Naive thymus-derived CD4-positive, alpha-beta T cell (primary cell): ENCODE results near the gene STAT1. TPM values are rescaled to one million over a fixed set of nuclear protein-coding genes. Genes with fewer than 3 reads are reported as not detected.
A peak's percentile ranks its signal among the peaks of the same experiment; 100 is the strongest.

Source experiments
- ATAC-seq: fragments of 150-1000 bp; cut with Tn5 transposase; 2 replicates; pipeline ENCODE4 v1.10.0; 2021; ENCODE audit warnings: mild to moderate bottlenecking, moderate library complexity
- CTCF ChIA-PET: fragments of 350-600 bp; sonication (Branson Sonifier 250); formaldehyde crosslinking; loops from one replicate; lab custom pipeline; 2021; ENCODE audit warnings: antibody characterized with exemption; lab: Charles Lee
- POLR2A ChIA-PET: fragments of 350-600 bp; sonication (Branson Sonifier 250); formaldehyde crosslinking; loops from one replicate; lab custom pipeline; 2021; ENCODE audit warnings: antibody characterized with exemption, inconsistent platforms; lab: Charles Lee
- DNase-seq, 9 donors: peaks; one replicate each; pipeline versions ENCODE4 v3.0.0 to v3.0.0-alpha.2; 2020 to 2022; ENCODE audit warnings: mixed read lengths in 1 of 9
- H3K27ac ChIP-seq: one replicate; pipeline ENCODE4 v1.7.0; 2013; ENCODE audit warnings: mild to moderate bottlenecking, low read depth, low read length, moderate library complexity
- H3K27me3 ChIP-seq, 2 donors: one replicate each; pipeline ENCODE4 v1.7.0; 2013; ENCODE audit warnings: low read length in 2 of 2, mild to moderate bottlenecking in 2 of 2, moderate library complexity in 2 of 2; ENCODE audit not compliant: control insufficient read depth in 2 of 2, insufficient read depth in 2 of 2
- H3K36me3 ChIP-seq, 3 experiments: 1 replicate in 2 of 3; 2 replicates in 1 of 3; pipeline ENCODE4 v1.7.0; 2013; ENCODE audit warnings: low read length in 3 of 3, mild to moderate bottlenecking in 3 of 3, moderate library complexity in 1 of 3; ENCODE audit not compliant: insufficient read depth in 3 of 3, control insufficient read depth in 2 of 3
- H3K4me1 ChIP-seq, 2 donors: one replicate each; pipeline ENCODE4 v1.7.0; 2013; ENCODE audit warnings: low read length in 2 of 2, mild to moderate bottlenecking in 2 of 2, moderate library complexity in 1 of 2; ENCODE audit not compliant: control insufficient read depth in 2 of 2, insufficient read depth in 2 of 2
- H3K4me3 ChIP-seq: 2 replicates; pipeline ENCODE4 v1.7.0; 2013; ENCODE audit warnings: mild to moderate bottlenecking, low read length
- H3K9me3 ChIP-seq, 3 experiments: 1 replicate in 2 of 3; 2 replicates in 1 of 3; pipeline ENCODE4 v1.7.0; 2013; ENCODE audit warnings: low read length in 3 of 3; ENCODE audit not compliant: control insufficient read depth in 2 of 3
- H3K27ac Mint-ChIP-seq, 9 donors: one replicate each; pipeline ENCODE4 v1.8.0; 2020 to 2022; ENCODE audit warnings: mixed read lengths in 9 of 9, mild to moderate bottlenecking in 8 of 9, moderate library complexity in 5 of 9, inconsistent platforms in 2 of 9
- H3K27me3 Mint-ChIP-seq, 5 donors: one replicate each; pipeline ENCODE4 v1.8.0; 2021 to 2022; ENCODE audit warnings: mixed read lengths in 5 of 5, mild to moderate bottlenecking in 1 of 5
- H3K36me3 Mint-ChIP-seq, 5 donors: one replicate each; pipeline ENCODE4 v1.8.0; 2020 to 2022; ENCODE audit warnings: mixed read lengths in 5 of 5, mild to moderate bottlenecking in 3 of 5, inconsistent platforms in 1 of 5
- H3K4me1 Mint-ChIP-seq, 7 donors: one replicate each; pipeline ENCODE4 v1.8.0; 2020 to 2022; ENCODE audit warnings: mixed read lengths in 7 of 7, mild to moderate bottlenecking in 3 of 7, inconsistent platforms in 1 of 7
- H3K4me3 Mint-ChIP-seq, 10 donors: one replicate each; pipeline ENCODE4 v1.8.0; 2020 to 2022; ENCODE audit warnings: mild to moderate bottlenecking in 10 of 10, mixed read lengths in 10 of 10, moderate library complexity in 6 of 10, inconsistent platforms in 2 of 10
- H3K9me3 Mint-ChIP-seq, 11 donors: one replicate each; pipeline ENCODE4 v1.8.0; 2020 to 2022; ENCODE audit warnings: mixed read lengths in 11 of 11, mild to moderate bottlenecking in 4 of 11, inconsistent platforms in 1 of 11, moderate library complexity in 1 of 11
- intact Hi-C, 2 donors: fragments of 100-400 bp; cut with micrococcal nuclease; formaldehyde crosslinking; loops; one replicate each; pipeline ENCODE4 v1.15.1; 2023
- polyA plus RNA-seq, 2 donors: library from polyadenylated mRNA; unstranded; fragments of 300-500 nt; fragmentation: Illumina TruSeq; gene quantifications; one replicate each; pipeline ENCODE4 v1.2.3, GENCODE V29; 2021
- total RNA-seq, 6 experiments: library from RNA in 5 of 6; stranded (reverse) in 5 of 6; gene quantifications; 1 replicate in 5 of 6; 2 replicates in 1 of 6; pipeline ENCODE4 v1.2.3 and lab custom pipeline; 2021 to 2026

The STAT1 gene
- total and polyA plus RNA-seq, 7 experiments from 2014 or later: 74.1 to 1,177 (median 92.2) TPM

DNA sequence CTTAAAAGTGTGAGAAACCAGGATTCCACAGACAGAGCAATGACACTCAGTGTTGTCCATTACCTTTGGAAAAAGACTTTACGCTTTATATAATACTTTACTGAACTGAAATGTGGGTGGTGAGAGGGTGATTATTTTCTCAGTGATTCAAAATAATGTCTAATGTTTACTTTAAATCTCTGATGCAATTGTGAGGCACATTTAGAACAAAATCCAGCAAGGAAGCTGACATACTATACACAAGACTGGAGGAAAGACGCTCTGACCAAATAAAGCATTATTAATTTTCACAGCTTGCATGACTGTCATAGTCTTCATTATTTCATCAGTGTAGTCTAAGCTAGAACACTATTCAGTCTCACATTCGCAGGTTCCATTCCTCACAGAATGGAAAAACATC, 34.1 kb upstream of the STAT1 start:
- POLR2A ChIA-PET: interaction anchor here (0.6 to 1.3 kb wide), 4 partner anchors 12 to 1749 kb away, joined by 3 read pairs; no protein-coding TSS in a partner anchor
- no peaks in the 10 kb centered on the region for H3K9me3 ChIP-seq
- ATAC-seq: no peak
- no peaks in the 10 kb centered on the region for H3K27me3 ChIP-seq
- intact Hi-C loops: no loop called here
- CTCF ChIA-PET: interaction anchor here (0.7 to 10.8 kb wide), 3 partner anchors 9 to 107 kb away, joined by 3 to 488 read pairs (median 3); partner anchors contain the start of gene STAT4
- peaks cover 0 to 5% (median 3%) of the 10 kb centered on the region in 7 donors for H3K4me1 Mint-ChIP-seq
- peak overlapping the region in 3 of 9 donors; percentile 29 to 58 (median 31) for H3K27ac Mint-ChIP-seq
- H3K4me3 ChIP-seq: no peak overlapping the region
- peaks cover 0 to 50% (median 23%) of the 10 kb centered on the region in 5 donors for H3K36me3 Mint-ChIP-seq
- peaks cover 14 to 16% of the 10 kb centered on the region in 2 donors for H3K4me1 ChIP-seq
- H3K9me3 Mint-ChIP-seq: peaks cover 0 to 5% (median 0%) of the 10 kb centered on the region in 11 donors
- H3K27ac ChIP-seq: no peak overlapping the region
- peaks cover 0 to 3% (median 0%) of the 10 kb centered on the region in 3 experiments for H3K36me3 ChIP-seq
- no peak overlapping the region for H3K4me3 Mint-ChIP-seq
- no peak for DNase-seq
- no peaks in the 10 kb centered on the region for H3K27me3 Mint-ChIP-seq

DNA sequence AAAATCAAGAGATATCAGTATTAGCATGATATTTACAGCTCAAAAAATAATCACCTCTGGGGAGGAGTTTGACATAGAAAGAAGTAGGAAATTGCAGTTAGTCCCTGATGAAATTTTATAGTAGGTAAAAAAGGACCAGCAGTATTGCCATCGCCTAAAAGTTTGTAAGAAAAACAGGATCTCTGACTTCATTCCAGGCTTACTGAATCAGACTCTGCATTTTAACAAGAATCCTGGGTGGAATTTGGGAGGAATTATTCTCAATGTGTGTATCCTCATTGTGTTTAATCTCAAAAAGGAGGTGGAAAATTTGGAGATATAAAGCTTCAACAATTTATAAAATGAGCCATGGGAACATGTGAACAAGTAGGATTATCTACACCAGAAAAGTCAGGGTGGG, 31.2 kb upstream of the STAT1 start:
- H3K36me3 ChIP-seq: no peaks in the 10 kb centered on the region
- H3K27me3 Mint-ChIP-seq: no peaks in the 10 kb centered on the region
- DNase-seq (no peak), ATAC-seq (no peak)
- H3K27ac ChIP-seq: no peak overlapping the region
- no peaks in the 10 kb centered on the region for H3K9me3 ChIP-seq
- H3K4me1 ChIP-seq: peaks cover 0 to 6% of the 10 kb centered on the region in 2 donors
- peaks cover 0 to 5% (median 0%) of the 10 kb centered on the region in 11 donors for H3K9me3 Mint-ChIP-seq
- ChIA-PET POLR2A (no interaction called here), CTCF (interaction anchor here (2.7 kb wide), 1 partner anchor 111 kb away, joined by 7 read pairs; no protein-coding TSS in a partner anchor)
- no peak overlapping the region for H3K27ac Mint-ChIP-seq
- peaks cover 0 to 12% (median 6%) of the 10 kb centered on the region in 7 donors for H3K4me1 Mint-ChIP-seq
- H3K4me3 ChIP-seq: no peak overlapping the region
- intact Hi-C loops: no loop called here
- no peaks in the 10 kb centered on the region for H3K27me3 ChIP-seq
- no peak overlapping the region for H3K4me3 Mint-ChIP-seq
- H3K36me3 Mint-ChIP-seq: peaks cover 0 to 60% (median 24%) of the 10 kb centered on the region in 5 donors

DNA sequence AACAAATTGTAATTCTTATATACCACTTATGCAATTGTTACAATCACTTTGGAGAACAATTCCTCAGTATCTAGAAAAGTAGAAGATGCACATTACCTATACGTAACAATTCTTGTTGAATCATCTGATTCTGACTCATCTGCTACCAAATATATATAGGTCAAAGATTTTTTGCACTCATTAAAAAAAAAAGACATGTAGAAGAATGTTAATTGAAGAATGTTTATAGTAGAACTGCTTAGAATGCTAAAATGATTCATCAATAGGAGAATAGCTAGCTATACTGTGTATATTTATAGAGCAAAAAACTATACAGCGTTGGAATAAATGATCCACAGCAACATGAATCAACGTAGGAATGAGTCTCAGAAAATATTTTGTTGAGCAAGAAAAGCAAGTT, 29.5 kb upstream of the STAT1 start:
- DNase-seq: no peak
- Histone ChIP-seq H3K4me1 (peaks cover 0 to 14% of the 10 kb centered on the region in 2 donors), H3K9me3 (no peaks in the 10 kb centered on the region), H3K4me3 (no peak overlapping the region), H3K36me3 (peaks cover 0 to 15% (median 4%) of the 10 kb centered on the region in 3 experiments), H3K27me3 (no peaks in the 10 kb centered on the region), H3K27ac (no peak overlapping the region)
- Mint-ChIP-seq H3K27me3 (no peaks in the 10 kb centered on the region), H3K9me3 (peaks cover 0 to 5% (median 0%) of the 10 kb centered on the region in 11 donors), H3K4me3 (no peak overlapping the region), H3K4me1 (peaks cover 4 to 28% (median 6%) of the 10 kb centered on the region in 7 donors), H3K27ac (no peak overlapping the region), H3K36me3 (peaks cover 0 to 65% (median 26%) of the 10 kb centered on the region in 5 donors)
- ChIA-PET POLR2A (interaction anchor here (0.7 kb wide), 2 partner anchors 16 to 611 kb away, joined by 3 read pairs; no protein-coding TSS in a partner anchor), CTCF (interaction anchor here (0.9 to 2.7 kb wide), 2 partner anchors 112 to 193 kb away, joined by 3 to 7 read pairs; no protein-coding TSS in a partner anchor)
- no peak for ATAC-seq
- intact Hi-C loops: no loop called here

DNA sequence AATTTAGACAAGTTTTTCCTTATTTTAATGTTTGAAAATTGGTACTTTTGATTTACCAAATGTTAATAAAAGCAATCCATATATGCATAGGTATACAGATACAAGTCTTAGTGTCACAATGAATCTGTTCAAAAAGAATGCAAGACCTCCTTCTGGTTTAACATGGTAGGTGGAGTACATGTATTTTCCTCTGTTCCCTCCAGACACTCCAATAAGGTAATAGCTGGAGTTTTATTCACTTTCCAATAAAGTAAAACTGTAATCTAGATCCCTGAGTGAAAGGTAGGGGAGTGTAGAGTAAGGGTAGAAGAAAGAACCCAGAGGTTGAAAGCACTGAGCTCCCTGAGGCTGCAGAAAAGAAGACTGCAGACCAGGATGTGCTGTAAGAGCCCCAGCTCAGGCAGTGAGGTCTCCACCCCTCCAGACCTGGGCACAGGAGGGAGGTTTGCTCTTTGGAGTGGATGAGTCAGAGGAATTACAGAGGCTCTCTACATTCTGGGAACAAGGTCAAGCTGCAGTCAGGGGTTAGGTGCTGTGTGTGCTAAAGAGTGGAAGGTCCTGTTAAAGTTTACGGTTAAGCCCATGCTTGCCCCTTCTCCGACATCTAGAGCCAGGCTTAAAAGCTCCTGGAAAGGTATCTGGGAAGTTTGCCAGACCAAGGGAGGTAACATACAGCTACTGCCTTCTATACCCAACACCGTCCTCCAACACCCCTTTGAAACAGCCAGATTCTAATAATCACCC, 27.6 kb upstream of the STAT1 start:
- no peaks in the 10 kb centered on the region for H3K27me3 Mint-ChIP-seq
- ChIA-PET CTCF (interaction anchor here (5.0 kb wide), 1 partner anchor 114 kb away, joined by 19 read pairs; no protein-coding TSS in a partner anchor), POLR2A (interaction anchor here (1.1 to 1.8 kb wide), 2 partner anchors 10 to 114 kb away, joined by 3 to 6 read pairs; no protein-coding TSS in a partner anchor)
- no peak for ATAC-seq
- H3K9me3 Mint-ChIP-seq: peaks cover 0 to 5% (median 0%) of the 10 kb centered on the region in 11 donors
- peak overlapping the region in 1 of 10 donors; percentile 0 for H3K4me3 Mint-ChIP-seq
- no peaks in the 10 kb centered on the region for H3K27me3 ChIP-seq
- peaks cover 0 to 26% of the 10 kb centered on the region in 2 donors for H3K4me1 ChIP-seq
- H3K4me1 Mint-ChIP-seq: peaks cover 7 to 41% (median 13%) of the 10 kb centered on the region in 7 donors
- peak overlapping the region in 8 of 9 donors; percentile 5 to 65 (median 40) for H3K27ac Mint-ChIP-seq
- no peaks in the 10 kb centered on the region for H3K9me3 ChIP-seq
- H3K4me3 ChIP-seq: no peak overlapping the region
- H3K27ac ChIP-seq: no peak overlapping the region
- DNase-seq: no peak
- peaks cover 0 to 34% (median 4%) of the 10 kb centered on the region in 3 experiments for H3K36me3 ChIP-seq
- H3K36me3 Mint-ChIP-seq: peaks cover 0 to 68% (median 36%) of the 10 kb centered on the region in 5 donors
- intact Hi-C loops: no loop called here

DNA sequence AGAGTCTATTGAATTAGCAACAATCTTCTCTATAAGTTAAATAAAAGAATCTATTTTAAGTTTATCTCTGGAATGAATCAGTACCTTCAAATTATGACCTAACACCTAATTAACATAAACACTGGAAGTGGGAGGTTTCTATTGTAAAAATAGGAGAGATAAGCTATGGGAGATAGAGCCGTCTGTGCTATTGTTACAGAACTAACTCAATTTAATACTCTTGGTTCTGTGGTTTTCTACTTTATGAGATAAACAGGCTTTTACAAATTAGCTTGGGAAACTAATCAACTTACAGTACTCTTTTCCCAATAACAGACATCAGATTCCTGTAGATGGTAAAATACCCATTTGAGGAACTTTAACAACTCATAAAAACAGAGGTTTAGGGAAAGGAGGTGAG, 25.6 kb upstream of the STAT1 start:
- DNase-seq (no peak), ATAC-seq (no peak)
- peaks cover 4 to 53% (median 18%) of the 10 kb centered on the region in 3 experiments for H3K36me3 ChIP-seq
- Mint-ChIP-seq H3K27me3 (no peaks in the 10 kb centered on the region), H3K36me3 (peaks cover 0 to 61% (median 26%) of the 10 kb centered on the region in 5 donors), H3K4me3 (no peak overlapping the region), H3K27ac (peak overlapping the region in 4 of 9 donors; percentile 10 to 31 (median 22)), H3K9me3 (peaks cover 0 to 5% (median 0%) of the 10 kb centered on the region in 11 donors), H3K4me1 (peaks cover 7 to 43% (median 13%) of the 10 kb centered on the region in 7 donors)
- no peaks in the 10 kb centered on the region for H3K27me3 ChIP-seq
- H3K4me1 ChIP-seq: peaks cover 0 to 26% of the 10 kb centered on the region in 2 donors
- no peak overlapping the region for H3K27ac ChIP-seq
- intact Hi-C loops: loop anchor here in 1 of 2 donors (10.0 kb wide), 1 partner anchor 955 kb away; no protein-coding TSS in a partner anchor
- ChIA-PET CTCF (interaction anchor here (1.0 to 5.0 kb wide), 3 partner anchors 9 to 116 kb away, joined by 3 to 19 read pairs (median 4); no protein-coding TSS in a partner anchor), POLR2A (no interaction called here)
- H3K4me3 ChIP-seq: no peak overlapping the region
- H3K9me3 ChIP-seq: no peaks in the 10 kb centered on the region

DNA sequence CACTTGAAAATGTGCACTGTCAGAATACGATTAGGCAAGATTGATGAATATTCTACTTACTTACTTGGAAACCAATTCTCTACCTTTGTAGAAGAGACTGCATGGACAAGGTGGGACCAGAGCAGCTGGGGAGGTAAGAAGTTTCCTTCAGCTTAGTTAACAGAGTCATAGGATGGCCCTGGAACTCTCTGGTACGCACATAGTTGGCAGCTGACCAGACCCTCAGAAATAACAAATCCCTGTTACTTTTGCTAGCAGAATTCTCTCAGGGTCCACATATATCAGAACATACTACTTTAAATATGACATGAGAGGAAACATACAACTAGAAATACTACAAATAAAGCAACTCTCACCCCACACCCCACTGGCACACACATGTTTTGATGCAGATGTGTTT, 24.8 kb upstream of the STAT1 start:
- Histone ChIP-seq H3K9me3 (no peaks in the 10 kb centered on the region), H3K36me3 (peaks cover 4 to 57% (median 20%) of the 10 kb centered on the region in 3 experiments), H3K4me3 (no peak overlapping the region), H3K27ac (no peak overlapping the region), H3K27me3 (no peaks in the 10 kb centered on the region), H3K4me1 (peaks cover 0 to 26% of the 10 kb centered on the region in 2 donors)
- intact Hi-C loops: loop anchor here in 1 of 2 donors (10.0 kb wide), 1 partner anchor 954 kb away; no protein-coding TSS in a partner anchor
- peak overlapping the region in 2 of 10 donors; percentile 26 to 74 for H3K4me3 Mint-ChIP-seq
- DNase-seq (no peak), ATAC-seq (no peak)
- peaks cover 7 to 43% (median 12%) of the 10 kb centered on the region in 7 donors for H3K4me1 Mint-ChIP-seq
- no peaks in the 10 kb centered on the region for H3K9me3 Mint-ChIP-seq
- peak overlapping the region; percentile 10 to 91 (median 36) for H3K27ac Mint-ChIP-seq
- ChIA-PET CTCF (interaction anchor here (0.6 to 5.0 kb wide), 4 partner anchors 9 to 117 kb away, joined by 3 to 19 read pairs (median 5); no protein-coding TSS in a partner anchor), POLR2A (interaction anchor here (1.1 kb wide), 1 partner anchor 14 kb away, joined by 3 read pairs; no protein-coding TSS in a partner anchor)
- no peaks in the 10 kb centered on the region for H3K27me3 Mint-ChIP-seq
- peaks cover 0 to 56% (median 19%) of the 10 kb centered on the region in 5 donors for H3K36me3 Mint-ChIP-seq
